ENCODE measurements around the gene AANAT.
A peak's percentile ranks its signal among the peaks of the same experiment; 100 is the strongest.

Gene AANAT

DNA sequence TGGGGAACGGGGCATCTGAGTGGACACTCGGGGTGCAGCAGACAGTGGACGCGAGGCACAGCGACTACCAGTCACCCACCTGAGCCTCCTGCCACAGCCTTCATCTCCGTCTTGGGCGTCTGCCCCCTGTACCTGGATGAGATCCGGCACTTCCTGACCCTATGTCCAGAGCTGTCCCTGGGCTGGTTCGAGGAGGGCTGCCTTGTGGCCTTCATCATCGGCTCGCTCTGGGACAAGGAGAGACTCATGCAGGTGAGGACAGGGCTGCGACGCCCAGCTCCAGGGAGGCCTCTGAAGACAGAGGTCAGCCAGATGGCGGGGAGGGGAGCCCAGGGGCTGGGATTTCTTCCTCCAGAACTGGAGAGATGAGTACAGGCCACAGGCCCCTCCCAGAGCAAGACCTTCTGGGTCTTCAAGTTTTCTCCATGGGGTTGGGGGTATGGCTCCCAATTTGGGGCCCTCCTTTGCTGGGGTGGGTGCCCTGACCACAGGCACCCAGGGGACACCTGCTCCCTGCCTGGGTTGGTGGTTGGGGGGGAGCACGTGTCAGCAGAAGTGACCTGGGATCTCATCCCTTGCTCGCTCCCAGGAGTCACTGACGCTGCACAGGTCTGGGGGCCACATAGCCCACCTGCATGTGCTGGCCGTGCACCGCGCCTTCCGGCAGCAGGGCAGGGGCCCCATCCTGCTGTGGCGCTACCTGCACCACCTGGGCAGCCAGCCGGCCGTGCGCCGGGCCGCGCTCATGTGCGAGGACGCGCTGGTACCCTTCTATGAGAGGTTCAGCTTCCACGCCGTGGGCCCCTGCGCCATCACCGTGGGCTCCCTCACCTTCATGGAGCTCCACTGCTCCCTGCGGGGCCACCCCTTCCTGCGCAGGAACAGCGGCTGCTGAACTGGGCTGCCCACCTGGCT lies 1.9 kb downstream of the AANAT start:
- DNase-seq: no peak

- no peak for DNase-seq
These were observed 2.8 kb downstream of the AANAT start for GRCh38 chr17:76469991-76470739.

GRCh38 chr17:76471498-76472257 lies 4.3 kb downstream of the AANAT start:
- no peak for DNase-seq

GRCh38 chr17:76472258-76472645 lies 4.8 kb downstream of the AANAT start:
- DNase-seq: no peak

DNA sequence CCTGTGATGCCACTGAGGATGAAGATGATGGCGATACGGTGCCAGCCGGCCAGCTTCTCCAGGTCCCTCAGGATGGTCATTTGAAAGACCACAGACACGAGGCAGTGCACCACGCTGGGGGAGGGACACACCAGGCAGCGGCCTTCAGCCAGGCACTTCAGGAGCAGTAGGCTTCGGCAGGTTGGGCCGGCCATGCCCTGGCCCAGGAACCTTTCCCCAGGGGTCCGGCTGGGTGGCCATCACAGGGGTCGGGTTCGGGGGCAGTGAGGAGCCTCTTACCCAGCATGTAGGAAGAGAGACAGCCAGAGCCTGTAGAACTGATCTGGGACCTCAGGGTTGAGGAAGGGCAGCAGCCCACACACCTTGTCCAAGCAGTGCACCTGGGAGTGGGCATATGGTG lies 5.3 kb downstream of the AANAT start:
- no peak for DNase-seq

GRCh38 chr17:76473541-76473985 lies 6.2 kb downstream of the AANAT start:
- no peak for DNase-seq

DNA sequence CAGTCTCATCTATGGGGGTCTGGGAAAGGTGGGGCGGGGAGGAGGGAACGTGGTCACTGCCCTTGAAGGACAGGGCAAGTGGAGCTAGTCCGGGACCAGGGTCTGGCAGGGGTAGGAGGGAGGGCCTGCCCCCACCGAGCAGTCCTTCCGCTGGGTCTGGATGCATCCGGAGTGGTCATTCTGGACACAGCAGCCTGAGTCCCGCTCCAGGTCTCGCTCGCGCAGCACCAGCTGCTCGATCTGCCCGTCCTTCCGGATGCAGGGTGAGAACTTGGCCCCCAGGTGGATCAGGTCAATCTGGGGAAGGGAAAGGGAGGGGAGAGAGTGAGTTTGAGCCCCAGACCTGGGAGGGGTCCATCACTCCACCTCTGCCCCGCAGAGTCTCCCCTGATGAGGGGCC lies 6.8 kb downstream of the AANAT start:
- DNase-seq: no peak

DNA sequence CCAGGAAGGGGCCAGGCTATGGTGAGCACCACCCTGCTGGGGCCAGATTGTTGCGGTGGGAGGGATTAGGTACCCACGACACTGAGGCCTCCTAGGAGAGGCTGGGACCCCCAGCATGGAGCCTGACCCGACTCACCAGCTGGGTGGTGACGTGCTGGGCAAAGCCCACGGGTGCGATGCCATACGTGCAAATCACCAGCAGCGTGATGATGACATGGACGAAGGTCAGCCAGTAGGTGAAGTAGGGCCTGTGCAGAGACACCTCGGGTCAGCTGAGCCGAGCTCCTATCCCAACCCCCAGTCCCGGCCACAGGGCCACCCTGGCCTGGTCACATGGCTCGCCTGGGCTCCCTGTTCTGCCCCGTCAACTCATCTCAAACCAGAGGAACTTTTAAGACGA lies 7.5 kb downstream of the AANAT start:
- DNase-seq: no peak

- DNase-seq: no peak
These were observed 7.9 kb downstream of the AANAT start for GRCh38 chr17:76475302-76475701.

- DNase-seq: no peak
These were observed 9.3 kb downstream of the AANAT start for GRCh38 chr17:76476736-76477135.

- DNase-seq: no peak
These were observed 10.2 kb downstream of the AANAT start for GRCh38 chr17:76477576-76477975.

DNA sequence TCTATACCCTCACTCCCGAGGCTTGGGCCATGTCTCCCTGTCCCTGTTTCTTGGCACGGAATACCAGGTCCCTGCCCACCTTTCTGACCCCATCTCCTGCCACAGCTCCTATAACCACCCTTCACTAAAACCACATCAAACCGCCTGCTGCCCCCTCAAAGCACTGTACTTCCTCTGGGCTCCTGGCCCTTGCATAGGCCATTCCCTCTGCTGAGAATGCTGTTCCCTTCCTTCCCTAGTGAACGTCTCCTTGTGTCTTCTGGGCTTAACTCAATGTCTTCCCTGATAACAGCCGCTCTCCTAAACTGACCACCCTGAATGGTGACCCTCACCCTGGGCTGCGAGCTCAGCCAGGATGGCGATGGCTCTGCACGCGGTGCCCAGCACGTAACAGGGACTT lies 10.7 kb downstream of the AANAT start:
- DNase-seq: no peak

DNA sequence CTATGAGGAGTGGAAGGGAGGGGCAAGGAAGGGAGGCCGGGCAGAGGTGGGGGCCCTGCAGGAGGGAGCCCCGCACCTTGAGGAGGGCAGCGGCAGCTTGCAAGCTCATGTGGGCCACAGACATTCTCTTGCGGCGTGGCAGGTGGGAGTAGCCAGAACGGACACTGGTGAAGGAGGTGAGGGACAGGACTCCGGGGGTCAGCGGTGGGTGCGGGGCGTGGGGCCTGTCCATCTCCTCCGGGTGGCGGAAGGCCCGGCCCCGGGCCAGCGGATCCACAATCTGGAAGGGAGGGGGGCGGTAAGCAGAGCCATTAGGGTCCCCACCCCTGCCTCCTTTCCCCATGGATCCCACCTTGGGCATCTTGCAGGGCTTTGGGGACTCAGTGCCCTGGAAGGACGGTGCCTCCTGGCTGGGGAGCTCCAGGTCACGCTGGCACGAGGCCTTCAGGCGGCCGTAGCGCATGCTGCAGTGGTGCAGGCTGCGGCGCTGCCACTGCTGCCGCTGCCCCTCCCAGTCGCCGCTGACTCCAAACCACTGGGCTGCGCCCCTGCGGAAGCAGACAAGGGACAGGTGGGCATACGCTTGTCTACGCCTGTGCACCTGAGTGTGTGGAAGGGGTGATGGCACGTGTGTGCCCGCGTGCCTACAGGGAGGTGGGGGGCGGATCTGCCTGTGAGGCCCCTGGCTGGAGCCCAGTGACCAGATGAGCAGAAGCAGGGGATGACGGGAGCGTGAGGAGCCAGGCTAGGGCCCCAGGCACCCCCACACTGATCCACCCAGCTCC lies 11.5 kb downstream of the AANAT start:
- DNase-seq: no peak

GRCh38 chr17:76479515-76480060 lies 12.2 kb downstream of the AANAT start:
- no peak for DNase-seq

GRCh38 chr17:76480632-76481031 lies 13.2 kb downstream of the AANAT start:
- peak; percentile 30 for DNase-seq

GRCh38 chr17:76481071-76481655 lies 13.8 kb downstream of the AANAT start:
- peak; percentile 67 for DNase-seq

DNA sequence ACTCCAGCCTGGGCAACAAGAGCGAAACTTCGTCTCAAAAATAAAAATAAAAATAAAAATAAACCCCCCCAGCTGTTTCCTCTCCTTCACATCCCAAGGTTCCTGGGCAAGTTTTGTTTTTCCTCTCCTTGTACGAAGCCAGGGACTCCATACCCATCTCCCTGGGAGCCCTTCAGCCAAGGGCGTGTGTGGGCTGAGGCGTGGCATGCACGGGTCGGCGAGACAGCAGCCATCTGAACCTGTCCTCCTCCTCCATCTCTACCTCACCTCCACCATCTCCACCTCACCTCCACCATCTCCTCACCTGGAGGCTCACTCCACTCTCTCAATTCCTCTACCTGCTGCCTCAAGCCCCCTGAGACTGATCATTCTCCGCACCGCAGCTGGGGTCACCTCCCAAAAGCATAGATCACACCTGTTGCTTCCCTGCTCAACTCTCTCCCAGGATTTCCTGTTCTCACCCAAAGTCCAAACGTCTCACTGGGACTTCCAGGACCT lies 16.9 kb downstream of the AANAT start:
- no peak for DNase-seq

- DNase-seq: no peak
These were observed 18.2 kb downstream of the AANAT start for GRCh38 chr17:76485569-76485968.

DNA sequence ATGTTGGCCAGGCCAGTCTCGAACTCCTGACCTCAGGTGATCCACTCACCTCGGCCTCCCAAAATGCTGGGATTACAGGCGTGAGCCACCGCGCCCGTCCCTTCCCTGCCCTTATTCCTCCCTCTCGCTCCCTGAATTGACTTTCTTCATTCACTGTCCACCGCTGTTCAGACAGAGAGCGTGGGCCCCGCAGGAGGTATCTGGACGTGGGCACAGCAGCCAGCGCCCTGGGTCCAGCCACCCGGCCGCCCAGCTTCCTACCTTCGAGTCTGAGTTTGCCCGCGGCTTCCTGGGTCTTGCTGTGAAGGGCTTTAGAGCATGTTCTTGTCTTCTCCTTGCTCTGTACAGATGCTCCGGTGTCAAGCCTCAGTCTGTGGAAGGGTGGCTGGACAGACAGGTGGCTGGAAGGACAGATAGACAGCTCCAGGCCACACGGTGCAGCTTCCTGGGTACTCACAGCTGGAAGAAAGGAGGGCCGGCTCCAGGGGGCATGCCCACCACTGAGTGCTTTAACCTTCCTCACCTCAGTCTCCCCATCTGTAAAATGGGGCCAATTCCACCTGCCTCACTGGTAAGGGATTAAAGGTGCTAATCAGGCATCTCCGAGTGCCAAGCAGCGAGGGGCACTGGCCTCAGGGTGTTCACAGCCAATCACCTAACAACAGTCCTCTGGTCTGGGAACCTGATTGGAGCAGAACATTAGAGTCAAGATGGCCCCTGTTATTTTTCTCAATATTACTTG lies 20.2 kb downstream of the AANAT start:
- no peak for DNase-seq

DNA sequence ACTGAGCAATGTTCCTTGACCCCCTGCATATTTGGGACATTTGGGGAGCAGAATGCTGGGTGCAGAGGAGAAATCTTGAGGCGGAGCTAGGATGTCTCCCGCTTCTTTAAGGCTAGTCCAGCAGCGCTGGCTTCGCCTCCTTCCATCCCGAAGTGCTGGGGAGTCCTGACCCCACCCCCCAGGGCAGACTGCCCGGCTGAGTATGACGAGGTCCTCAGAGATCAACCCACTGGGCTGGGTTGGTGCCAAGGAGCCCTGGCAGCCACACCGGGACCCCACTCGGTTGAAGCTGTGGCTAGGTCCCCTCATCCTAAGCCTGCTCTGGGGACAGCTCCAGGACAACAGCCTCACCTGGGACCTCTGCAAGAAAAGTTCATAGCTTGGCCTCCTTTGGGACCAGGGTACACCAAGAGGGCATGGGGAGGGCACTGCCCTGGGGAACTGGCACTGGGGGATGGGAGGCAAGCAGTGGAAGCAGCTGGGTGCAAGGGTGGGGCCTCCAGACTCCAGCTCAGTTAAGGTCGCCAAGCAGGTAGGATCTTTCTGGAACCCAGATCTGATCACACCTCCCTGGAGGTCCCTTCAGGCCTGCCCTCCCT lies 22.8 kb downstream of the AANAT start:
- no peak for DNase-seq

Measured in CD4-positive, alpha-beta T cell treated with Interleukin-15 for 1 hour (primary cell).